Keratinocyte (primary cell): ENCODE results near the gene GLT1D1. TPM values are rescaled to one million over a fixed set of nuclear protein-coding genes. Genes with fewer than 3 reads are reported as not detected.

Source experiments
- DNase-seq: peaks from one replicate; pipeline ENCODE4 v3.0.0-alpha.2; 2011; ENCODE audit warnings: low read depth, missing footprints, low spot score
- FAIRE-seq: peaks from 2 replicates; lab custom pipeline; 2011; peaks lifted over from hg19 to GRCh38; lab: Jason Lieb, UNC
- H2AFZ ChIP-seq: 2 replicates; pipeline ENCODE4 v1.6.0; 2012; ENCODE audit warnings: low read length, control low read depth, inconsistent platforms; ENCODE audit not compliant: control insufficient read depth
- H3K27ac ChIP-seq: 2 replicates; pipeline ENCODE4 v1.5.1; 2011; ENCODE audit warnings: low read length; ENCODE audit not compliant: control insufficient read depth, insufficient read depth
- H3K27me3 ChIP-seq: 3 replicates; pipeline ENCODE4 v1.6.0; 2011; ENCODE audit warnings: low read length; ENCODE audit not compliant: control insufficient read depth, insufficient read depth; ENCODE audit errors: extremely low read depth
- H3K36me3 ChIP-seq, 2 experiments: 2 replicates in 1 of 2; 3 replicates in 1 of 2; pipeline ENCODE4 v1.5.1; 2011; ENCODE audit warnings: low read length in 2 of 2, mild to moderate bottlenecking in 1 of 2; ENCODE audit not compliant: control insufficient read depth in 2 of 2, insufficient read depth in 2 of 2; ENCODE audit errors: extremely low read depth in 1 of 2
- H3K4me1 ChIP-seq: 3 replicates; pipeline ENCODE4 v1.5.1; 2011; ENCODE audit warnings: low read length; ENCODE audit not compliant: control insufficient read depth, insufficient read depth; ENCODE audit errors: extremely low read depth
- H3K4me2 ChIP-seq: 3 replicates; pipeline ENCODE4 v1.6.0; 2011; ENCODE audit warnings: low read depth, low read length; ENCODE audit not compliant: control insufficient read depth, insufficient read depth; ENCODE audit errors: extremely low read depth
- H3K4me3 ChIP-seq, 3 experiments: fragments of 200-600 bp in 1 of 3; sonication (generic) in 1 of 3; 2 replicates in 2 of 3; 3 replicates in 1 of 3; pipeline ENCODE4 v1.5.1; 2011 to 2016; ENCODE audit warnings: low read length in 3 of 3, mild to moderate bottlenecking in 3 of 3, control low read depth in 2 of 3, inconsistent platforms in 1 of 3, low read depth in 1 of 3, mixed read lengths in 1 of 3, mixed run types in 1 of 3, moderate library complexity in 1 of 3; ENCODE audit not compliant: control insufficient read depth in 2 of 3, insufficient read depth in 2 of 3; ENCODE audit errors: extremely low read depth in 1 of 3
- H3K79me2 ChIP-seq: 2 replicates; pipeline ENCODE4 v1.6.0; 2012; ENCODE audit warnings: low read length; ENCODE audit not compliant: control insufficient read depth, insufficient read depth
- H3K9ac ChIP-seq: 3 replicates; pipeline ENCODE4 v1.6.0; 2011; ENCODE audit warnings: low read length; ENCODE audit not compliant: control insufficient read depth, insufficient read depth; ENCODE audit errors: extremely low read depth
- H3K9me1 ChIP-seq: 3 replicates; pipeline ENCODE4 v1.6.0; 2011; ENCODE audit warnings: low read length; ENCODE audit not compliant: control insufficient read depth, insufficient read depth; ENCODE audit errors: extremely low read depth
- H3K9me3 ChIP-seq: 2 replicates; pipeline ENCODE4 v1.5.1; 2012; ENCODE audit warnings: low read depth, low read length; ENCODE audit not compliant: control insufficient read depth
- H4K20me1 ChIP-seq: 3 replicates; pipeline ENCODE4 v1.6.0; 2011; ENCODE audit warnings: low read length; ENCODE audit not compliant: control insufficient read depth, insufficient read depth; ENCODE audit errors: extremely low read depth
- CTCF ChIP-seq, 3 experiments: IDR thresholded peaks in 1 of 3; conservative IDR thresholded peaks in 1 of 3; optimal IDR thresholded peaks in 1 of 3; 2 replicates in 2 of 3; 3 replicates in 1 of 3; pipeline versions ENCODE3 to v1.5.1; 2011; ENCODE audit warnings: low read length in 3 of 3, mild to moderate bottlenecking in 3 of 3, moderate library complexity in 2 of 3, control low read depth in 1 of 3, inconsistent platforms in 1 of 3; ENCODE audit not compliant: insufficient read depth in 2 of 3; ENCODE audit errors: extremely low read depth in 1 of 3
- EZH2 ChIP-seq: IDR thresholded peaks from one replicate; pipeline ENCODE4 v1.6.1; 2012; ENCODE audit warnings: inconsistent platforms, mild to moderate bottlenecking, low read length, moderate library complexity
- dilution Hi-C: fragments of 300-500 bp; cut with MboI; formaldehyde crosslinking; loops from one replicate; pipeline ENCODE4 v1.7.0; 2020; ENCODE audit warnings: low sequenced_read_pairs; ENCODE audit not compliant: extremely low pct_ligation_motif_present
- polyA plus RNA-seq, 5 experiments: library from polyadenylated mRNA; depleted of rRNA in 3 of 5; stranded (reverse) in 3 of 5; stranded (forward) in 1 of 5; unstranded in 1 of 5; fragments of >200 nt; gene quantifications; 1 replicate in 1 of 5; 2 replicates in 3 of 5; 3 replicates in 1 of 5; pipeline versions ENCODE4 v1.2.1 to v1.2.3, GENCODE V29; 2011 to 2012; ENCODE audit warnings: missing spikeins in 2 of 5, low read depth in 1 of 5, low replicate concordance in 1 of 5

Gene GLT1D1
- polyA plus RNA-seq, 1 donor (not counting 4 experiments of a cell fraction or from before 2014, with no cell fraction given): not detected

- no peak overlapping the region for H3K9ac ChIP-seq
- no peaks in the 10 kb centered on the region for H3K9me3 ChIP-seq
- H3K79me2 ChIP-seq: no peaks in the 10 kb centered on the region
- H3K27me3 ChIP-seq: no peaks in the 10 kb centered on the region
- H3K4me2 ChIP-seq: no peak overlapping the region
- DNase-seq (no peak), FAIRE-seq (no peak)
- no peaks in the 10 kb centered on the region for H3K4me1 ChIP-seq
- dilution Hi-C loops: no loop called here
- no peak overlapping the region for H3K4me3 ChIP-seq
- no peak overlapping the region for H2AFZ ChIP-seq
- H3K36me3 ChIP-seq: no peaks in the 10 kb centered on the region
- H3K27ac ChIP-seq: no peak overlapping the region
- no peaks in the 10 kb centered on the region for H3K9me1 ChIP-seq
- H4K20me1 ChIP-seq: no peaks in the 10 kb centered on the region
- TF ChIP-seq CTCF (optimal IDR thresholded peaks at IDR 0.05 in 1 of 3, IDR thresholded peaks at IDR 0.05 in 1 of 3, conservative IDR thresholded peaks at IDR 0.05 in 1 of 3; ENCODE audit: extremely low read depth in 1 of 3, insufficient read depth in 2 of 3, low read length in 3 of 3) (no peak), EZH2 (no peak)
Measured at GRCh38 chr12:128829861-128830504, 23.3 kb upstream of the GLT1D1 start.

GRCh38 chr12:128830505-128830893 is 22.8 kb upstream of the GLT1D1 start:
- Histone ChIP-seq H3K36me3 (no peaks in the 10 kb centered on the region), H3K27ac (no peak overlapping the region), H3K4me1 (no peaks in the 10 kb centered on the region), H3K27me3 (no peaks in the 10 kb centered on the region), H3K9ac (no peak overlapping the region), H3K9me1 (no peaks in the 10 kb centered on the region), H2AFZ (no peak overlapping the region), H3K9me3 (no peaks in the 10 kb centered on the region), H3K4me2 (no peak overlapping the region), H3K4me3 (no peak overlapping the region), H3K79me2 (no peaks in the 10 kb centered on the region), H4K20me1 (no peaks in the 10 kb centered on the region)
- dilution Hi-C loops: no loop called here
- FAIRE-seq (no peak), DNase-seq (no peak)
- no peak for TF ChIP-seq CTCF (optimal IDR thresholded peaks at IDR 0.05 in 1 of 3, IDR thresholded peaks at IDR 0.05 in 1 of 3, conservative IDR thresholded peaks at IDR 0.05 in 1 of 3; ENCODE audit: extremely low read depth in 1 of 3, insufficient read depth in 2 of 3, low read length in 3 of 3)
- TF ChIP-seq EZH2: no peak
